OCI-M2 (cell line): ENCODE data around the gene MBD2.

ENCODE experiments used
- DNase-seq: peaks from one replicate; lab custom pipeline; 2025; ENCODE audit not compliant: unreplicated experiment; lab: John Stamatoyannopoulos, UW

The MBD2 gene

DNA sequence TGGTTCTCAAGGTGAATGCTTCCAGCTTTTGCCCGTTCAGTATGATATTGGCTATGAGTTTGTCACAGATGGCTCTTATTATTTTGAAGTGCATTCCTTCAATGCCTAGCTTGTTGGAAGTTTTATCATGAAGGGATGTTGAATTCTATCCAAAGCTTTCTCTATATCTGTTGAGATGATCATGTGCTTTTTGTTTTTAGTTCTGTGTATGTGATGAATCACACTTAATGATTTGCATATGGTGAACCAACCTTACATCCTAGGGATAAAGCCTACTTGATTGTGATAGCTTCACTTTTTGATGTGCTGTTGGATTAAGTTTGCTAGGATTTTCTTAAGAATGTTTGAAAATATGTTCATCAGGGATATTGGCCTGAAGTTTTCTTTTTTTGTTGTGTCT lies 112.1 kb downstream of the MBD2 start:
- DNase-seq, result no peak

DNA sequence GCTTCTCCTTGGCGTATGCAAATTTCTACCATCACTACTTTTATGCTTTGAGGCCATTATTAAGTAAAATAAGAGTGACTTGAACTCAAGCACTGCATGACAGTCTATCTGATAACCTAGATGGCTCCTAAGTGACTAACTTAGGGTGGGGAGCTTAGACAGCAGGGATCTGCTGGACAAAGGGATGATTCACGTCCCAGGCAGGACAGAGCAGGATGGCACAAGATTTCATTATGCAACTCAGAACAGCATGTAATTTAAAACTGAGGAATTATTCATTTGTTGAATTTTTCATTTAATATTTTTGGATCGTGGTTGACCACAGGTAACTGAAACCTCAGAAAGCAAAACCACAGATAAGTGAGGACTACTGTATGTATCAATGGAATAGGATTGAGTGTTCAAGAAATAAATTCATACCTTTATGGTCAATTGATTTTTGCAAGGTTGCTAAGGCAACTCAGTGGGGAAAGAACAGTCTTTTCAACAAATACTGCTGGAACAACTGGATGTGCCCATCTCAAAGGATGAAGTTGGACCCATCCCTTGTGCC lies 115.3 kb downstream of the MBD2 start:
- no peak for DNase-seq

DNA sequence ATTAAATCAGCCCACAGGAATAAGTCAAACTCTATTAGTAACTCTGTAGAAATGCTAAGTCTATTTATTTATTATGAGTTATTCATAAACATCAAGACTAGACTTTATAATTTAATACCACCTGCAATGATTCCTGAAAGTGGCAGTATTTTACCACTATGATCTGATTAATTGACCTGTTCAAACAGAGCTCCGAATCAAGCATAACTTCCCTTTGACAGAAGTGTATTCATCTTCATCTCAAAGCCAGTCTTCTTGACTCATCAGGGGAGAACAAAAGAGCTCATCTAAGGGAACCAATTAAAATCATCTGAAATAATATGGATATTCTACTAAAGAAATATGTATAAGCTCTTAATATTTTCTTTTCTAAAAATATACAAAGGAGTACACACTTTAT lies 122.3 kb downstream of the MBD2 start:
- DNase-seq, result no peak
